OCI-LY1 (cell line): ENCODE results near the gene KCNA4.

Source experiments
- H2AFZ ChIP-seq: fragments of 200-600 bp; sonication (generic), shearing (Covaris generic); 2 replicates; pipeline ENCODE4 v1.6.0; 2014; ENCODE audit warnings: antibody characterized with exemption, mild to moderate bottlenecking, low read length
- H3F3A ChIP-seq: fragments of 200-600 bp; sonication (generic), shearing (Covaris generic); 2 replicates; pipeline ENCODE4 v1.6.0; 2014; ENCODE audit warnings: mild to moderate bottlenecking, antibody characterized with exemption, low read length, moderate library complexity; ENCODE audit not compliant: insufficient read depth
- H3K27ac ChIP-seq: fragments of 200-600 bp; sonication (generic); 2 replicates; pipeline ENCODE4 v1.5.1; 2014; ENCODE audit warnings: low read length, mixed run types, mild to moderate bottlenecking, low read depth; ENCODE audit not compliant: poor library complexity, severe bottlenecking
- H3K27me3 ChIP-seq: fragments of 200-600 bp; sonication (generic); 2 replicates; pipeline ENCODE4 v1.6.0; 2014; ENCODE audit warnings: antibody characterized with exemption, mild to moderate bottlenecking, low read length, moderate library complexity; ENCODE audit not compliant: insufficient read depth
- H3K36me3 ChIP-seq: fragments of 200-600 bp; sonication (generic); 2 replicates; pipeline ENCODE4 v1.6.1; 2014; ENCODE audit warnings: mild to moderate bottlenecking, antibody characterized with exemption, low read length, moderate library complexity, mixed read lengths; ENCODE audit not compliant: insufficient read depth
- H3K4me1 ChIP-seq: fragments of 200-600 bp; sonication (generic); 2 replicates; pipeline ENCODE4 v1.5.1; 2014; ENCODE audit warnings: mild to moderate bottlenecking, low read length, moderate library complexity; ENCODE audit not compliant: insufficient read depth, severe bottlenecking
- H3K4me2 ChIP-seq: fragments of 200-600 bp; sonication (generic), shearing (Covaris generic); 2 replicates; pipeline ENCODE4 v1.6.1; 2014; ENCODE audit warnings: low read length
- H3K4me3 ChIP-seq: fragments of 200-600 bp; sonication (generic); 2 replicates; pipeline ENCODE4 v1.5.1; 2014; ENCODE audit warnings: low read length, low read depth, mild to moderate bottlenecking, mixed read lengths; ENCODE audit not compliant: poor library complexity, severe bottlenecking
- H3K79me2 ChIP-seq: fragments of 200-600 bp; shearing (Covaris generic); 2 replicates; pipeline ENCODE4 v1.6.1; 2016; ENCODE audit warnings: mixed run types, low read length, mixed read lengths; ENCODE audit not compliant: insufficient read depth
- H3K9ac ChIP-seq: fragments of 200-600 bp; sonication (generic), shearing (Covaris generic); 2 replicates; pipeline ENCODE4 v1.6.1; 2014; ENCODE audit warnings: mild to moderate bottlenecking, low read length, mixed read lengths
- H3K9me2 ChIP-seq: fragments of 200-600 bp; sonication (generic), shearing (Covaris generic); 2 replicates; pipeline ENCODE4 v1.6.1; 2014; ENCODE audit warnings: low read depth, mild to moderate bottlenecking, low read length, mixed read lengths
- H3K9me3 ChIP-seq: fragments of 200-600 bp; shearing (Covaris generic); 2 replicates; pipeline ENCODE4 v1.6.1; 2014; ENCODE audit warnings: low read length, mixed read lengths
- H4K20me1 ChIP-seq: fragments of 200-600 bp; sonication (generic), shearing (Covaris generic); 2 replicates; pipeline ENCODE4 v1.6.0; 2016; ENCODE audit warnings: mild to moderate bottlenecking, low read length; ENCODE audit not compliant: insufficient read depth
- CTCF ChIP-seq: fragments of 200-600 bp; sonication (generic), shearing (Covaris generic); IDR thresholded peaks from 2 replicates; pipeline ENCODE4 v1.5.1; 2017; ENCODE audit warnings: mild to moderate bottlenecking, antibody characterized with exemption, low read length, moderate library complexity, mixed read lengths
- EZH2 ChIP-seq: fragments of 200-600 bp; sonication (generic), shearing (Covaris generic); IDR thresholded peaks from 2 replicates; pipeline ENCODE4 v1.8.0; 2017; ENCODE audit warnings: borderline replicate concordance, mixed run types, mild to moderate bottlenecking, antibody characterized with exemption, low read length, moderate library complexity, mixed read lengths

The KCNA4 gene

GRCh38 chr11:30016588-30017363, at the start of gene KCNA4:
KCNA4 (minus strand) TSS chr11:30017030; CDS start chr11:30012678, 4,352 bp downstream.
- no peak within 1 kb of the TSS for H3K9ac ChIP-seq
- H3K36me3 ChIP-seq, result no peaks in the 10 kb centered on the region
- no peaks in the 10 kb centered on the region for H3K79me2 ChIP-seq
- H3K27ac ChIP-seq, result no peak within 1 kb of the TSS
- H4K20me1 ChIP-seq, result no peaks in the 10 kb centered on the region
- H3K4me1 ChIP-seq, result no peaks in the 10 kb centered on the region
- no peak for TF ChIP-seq CTCF
- TF ChIP-seq EZH2, result no peak
- H3K27me3 ChIP-seq, result no peaks in the 10 kb centered on the region
- no peaks in the 10 kb centered on the region for H3K9me3 ChIP-seq
- H3F3A ChIP-seq, result no peaks in the 10 kb centered on the region
- H2AFZ ChIP-seq, result no peak within 1 kb of the TSS
- H3K9me2 ChIP-seq, result no peaks in the 10 kb centered on the region
- no peak within 1 kb of the TSS for H3K4me2 ChIP-seq
- H3K4me3 ChIP-seq, result no peak within 1 kb of the TSS

- Histone ChIP-seq H3K79me2 (no peaks in the 10 kb centered on the region), H3K4me1 (no peaks in the 10 kb centered on the region), H3K4me3 (no peak overlapping the region), H3K36me3 (no peaks in the 10 kb centered on the region), H3F3A (no peaks in the 10 kb centered on the region), H3K4me2 (no peak overlapping the region), H3K27ac (no peak overlapping the region), H3K27me3 (no peaks in the 10 kb centered on the region), H3K9ac (no peak overlapping the region), H3K9me3 (no peaks in the 10 kb centered on the region), H2AFZ (no peak overlapping the region), H3K9me2 (no peaks in the 10 kb centered on the region), H4K20me1 (no peaks in the 10 kb centered on the region)
- no peak for TF ChIP-seq CTCF
- TF ChIP-seq EZH2, result no peak
Observed at GRCh38 chr11:30062103-30062502, 45.3 kb upstream of the KCNA4 start.

DNA sequence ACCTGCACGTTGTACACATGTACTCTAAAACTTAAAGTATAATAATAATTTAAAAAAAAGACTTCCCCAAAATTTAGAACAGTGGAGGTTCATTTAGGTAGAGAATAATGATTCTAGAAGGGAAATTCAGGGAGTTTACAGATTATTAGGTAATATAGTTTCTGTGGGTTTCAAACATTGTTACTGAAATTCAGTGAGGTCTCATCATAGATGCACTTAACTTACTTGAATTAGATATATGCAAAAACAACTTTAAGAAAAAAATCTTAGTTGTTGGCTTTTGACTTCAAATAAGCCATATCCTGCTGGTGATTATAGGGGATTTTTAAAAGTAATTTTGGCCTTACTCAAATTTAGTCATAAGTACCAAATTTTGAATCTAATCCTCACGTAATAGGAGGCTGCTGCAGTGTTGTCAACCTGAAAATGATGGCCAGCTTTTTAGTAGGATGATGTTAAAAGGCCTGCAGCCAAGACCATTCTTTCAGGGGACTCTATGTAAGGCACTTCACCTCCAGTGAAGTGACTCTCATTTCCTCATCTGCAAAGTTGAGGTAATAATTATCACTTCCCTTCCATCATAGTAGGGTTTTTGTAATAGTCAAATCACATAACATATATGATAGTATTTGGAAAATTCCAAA, 42.5 kb upstream of the KCNA4 start:
- H3K9me2 ChIP-seq, result no peaks in the 10 kb centered on the region
- no peak overlapping the region for H2AFZ ChIP-seq
- no peaks in the 10 kb centered on the region for H3K9me3 ChIP-seq
- H3K27ac ChIP-seq, result no peak overlapping the region
- no peaks in the 10 kb centered on the region for H3K27me3 ChIP-seq
- H3K79me2 ChIP-seq, result no peaks in the 10 kb centered on the region
- no peaks in the 10 kb centered on the region for H4K20me1 ChIP-seq
- no peak overlapping the region for H3K9ac ChIP-seq
- H3K4me3 ChIP-seq, result no peak overlapping the region
- no peak overlapping the region for H3K4me2 ChIP-seq
- TF ChIP-seq EZH2 (no peak), CTCF (no peak)
- no peaks in the 10 kb centered on the region for H3K4me1 ChIP-seq
- no peaks in the 10 kb centered on the region for H3F3A ChIP-seq
- no peaks in the 10 kb centered on the region for H3K36me3 ChIP-seq
